ENCODE results near the gene CSGALNACT2.

The CSGALNACT2 gene

DNA sequence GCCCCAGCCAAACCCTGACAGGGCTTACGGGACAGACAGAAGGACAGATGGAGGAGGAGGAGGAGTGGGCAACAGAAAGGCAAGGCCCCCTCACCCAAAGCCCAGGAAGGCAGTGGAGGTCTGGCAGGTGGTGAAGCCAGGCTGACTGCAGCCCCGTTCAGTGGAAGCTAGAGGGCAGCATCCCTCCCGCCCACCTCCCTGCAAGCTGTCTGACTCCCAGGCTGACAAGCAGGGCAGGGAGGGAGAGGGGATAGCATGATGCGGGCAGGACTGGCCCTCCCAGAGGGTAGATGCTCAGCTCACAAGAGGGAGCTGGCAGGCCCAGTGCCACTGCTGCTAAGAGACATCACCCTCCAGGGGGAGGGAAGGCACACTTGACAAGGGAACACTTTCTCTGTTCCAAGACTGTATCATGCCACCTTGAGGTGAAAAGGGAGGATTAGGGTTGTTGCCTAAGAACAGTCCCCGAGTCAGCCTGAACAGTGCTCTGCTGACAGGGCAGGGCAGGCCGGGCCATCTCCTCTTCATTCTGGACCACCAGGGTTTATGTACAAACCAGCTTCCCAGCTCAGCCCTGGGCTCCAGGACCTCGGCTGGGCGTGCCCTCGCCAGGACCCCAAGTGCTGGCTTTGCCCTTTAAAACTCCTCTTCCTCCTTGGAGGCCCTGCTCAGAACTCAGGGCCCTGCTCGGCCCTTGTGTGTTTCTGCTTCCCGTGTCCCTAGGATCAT lies 66.9 kb downstream of the CSGALNACT2 start:
- Histone ChIP-seq H3K4me3 (IDR thresholded peaks at IDR 0.05; ENCODE audit: insufficient read depth, low read depth, low read length) (no peak overlapping the region), H3K4me1 (ENCODE audit: low read depth, poor library complexity, severe bottlenecking) (no peaks in the 10 kb centered on the region), H3K9ac (no peak overlapping the region), H2AFZ (ENCODE audit: low read depth) (peak overlapping the region; percentile 61), H3K4me2 (no peak overlapping the region), H3K27ac (no peak overlapping the region), H3K79me2 (ENCODE audit: insufficient read depth, low read depth) (no peaks in the 10 kb centered on the region), H3K27me3 (ENCODE audit: insufficient read depth, low read depth) (no peaks in the 10 kb centered on the region), H4K20me1 (ENCODE audit: insufficient read depth) (no peaks in the 10 kb centered on the region), H3K36me3 (ENCODE audit: insufficient read depth) (no peaks in the 10 kb centered on the region)
- TF ChIP-seq, protein P1, sequence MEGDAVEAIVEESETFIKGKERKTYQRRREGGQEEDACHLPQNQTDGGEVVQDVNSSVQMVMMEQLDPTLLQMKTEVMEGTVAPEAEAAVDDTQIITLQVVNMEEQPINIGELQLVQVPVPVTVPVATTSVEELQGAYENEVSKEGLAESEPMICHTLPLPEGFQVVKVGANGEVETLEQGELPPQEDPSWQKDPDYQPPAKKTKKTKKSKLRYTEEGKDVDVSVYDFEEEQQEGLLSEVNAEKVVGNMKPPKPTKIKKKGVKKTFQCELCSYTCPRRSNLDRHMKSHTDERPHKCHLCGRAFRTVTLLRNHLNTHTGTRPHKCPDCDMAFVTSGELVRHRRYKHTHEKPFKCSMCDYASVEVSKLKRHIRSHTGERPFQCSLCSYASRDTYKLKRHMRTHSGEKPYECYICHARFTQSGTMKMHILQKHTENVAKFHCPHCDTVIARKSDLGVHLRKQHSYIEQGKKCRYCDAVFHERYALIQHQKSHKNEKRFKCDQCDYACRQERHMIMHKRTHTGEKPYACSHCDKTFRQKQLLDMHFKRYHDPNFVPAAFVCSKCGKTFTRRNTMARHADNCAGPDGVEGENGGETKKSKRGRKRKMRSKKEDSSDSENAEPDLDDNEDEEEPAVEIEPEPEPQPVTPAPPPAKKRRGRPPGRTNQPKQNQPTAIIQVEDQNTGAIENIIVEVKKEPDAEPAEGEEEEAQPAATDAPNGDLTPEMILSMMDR (conservative IDR thresholded peaks at IDR 0.05; ENCODE audit: low read depth, low read length): peak; percentile 81

DNA sequence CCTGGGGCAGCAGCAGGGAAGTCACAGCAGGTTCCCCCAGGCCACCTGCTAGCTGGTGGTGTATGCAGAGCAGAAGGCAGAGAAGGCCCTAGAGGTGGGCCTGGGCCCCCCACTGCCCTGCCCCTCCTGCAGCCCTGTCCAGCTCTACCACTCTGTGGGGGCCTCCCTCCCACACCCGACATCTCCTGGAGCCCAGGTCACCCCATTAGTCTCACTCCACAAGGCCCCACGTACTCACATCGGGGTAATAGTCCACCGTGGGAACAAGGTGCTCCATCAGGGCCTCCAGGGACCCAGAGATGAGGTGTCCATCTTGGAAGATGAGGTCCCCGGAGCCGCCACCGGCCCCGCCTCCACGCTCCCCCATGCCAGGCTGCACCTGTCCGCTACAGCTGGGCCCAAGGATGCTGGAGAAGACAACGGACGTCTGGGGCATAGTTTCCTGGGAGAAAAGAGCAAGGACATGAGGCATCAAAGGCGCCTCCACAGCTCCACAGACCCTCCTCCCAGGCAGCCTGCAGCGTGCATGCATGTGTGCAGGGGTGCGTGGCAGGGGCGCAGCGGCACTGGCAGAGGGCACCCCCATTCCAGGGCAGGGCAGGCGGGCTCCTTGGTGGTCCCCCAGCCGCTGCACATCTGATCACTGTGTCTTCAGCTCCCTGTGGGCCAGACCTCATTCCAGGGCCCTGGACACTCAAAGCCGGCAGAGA lies 67.6 kb downstream of the CSGALNACT2 start:
- Histone ChIP-seq H3K4me2 (no peak overlapping the region), H2AFZ (ENCODE audit: low read depth) (no peak overlapping the region), H4K20me1 (ENCODE audit: insufficient read depth) (no peaks in the 10 kb centered on the region), H3K79me2 (ENCODE audit: insufficient read depth, low read depth) (no peaks in the 10 kb centered on the region), H3K27me3 (ENCODE audit: insufficient read depth, low read depth) (no peaks in the 10 kb centered on the region), H3K4me1 (ENCODE audit: low read depth, poor library complexity, severe bottlenecking) (no peaks in the 10 kb centered on the region), H3K9ac (no peak overlapping the region), H3K27ac (no peak overlapping the region), H3K36me3 (ENCODE audit: insufficient read depth) (no peaks in the 10 kb centered on the region), H3K4me3 (IDR thresholded peaks at IDR 0.05; ENCODE audit: insufficient read depth, low read depth, low read length) (no peak overlapping the region)
- TF ChIP-seq, protein P1 (conservative IDR thresholded peaks at IDR 0.05; ENCODE audit: low read depth, low read length): no peak

DNA sequence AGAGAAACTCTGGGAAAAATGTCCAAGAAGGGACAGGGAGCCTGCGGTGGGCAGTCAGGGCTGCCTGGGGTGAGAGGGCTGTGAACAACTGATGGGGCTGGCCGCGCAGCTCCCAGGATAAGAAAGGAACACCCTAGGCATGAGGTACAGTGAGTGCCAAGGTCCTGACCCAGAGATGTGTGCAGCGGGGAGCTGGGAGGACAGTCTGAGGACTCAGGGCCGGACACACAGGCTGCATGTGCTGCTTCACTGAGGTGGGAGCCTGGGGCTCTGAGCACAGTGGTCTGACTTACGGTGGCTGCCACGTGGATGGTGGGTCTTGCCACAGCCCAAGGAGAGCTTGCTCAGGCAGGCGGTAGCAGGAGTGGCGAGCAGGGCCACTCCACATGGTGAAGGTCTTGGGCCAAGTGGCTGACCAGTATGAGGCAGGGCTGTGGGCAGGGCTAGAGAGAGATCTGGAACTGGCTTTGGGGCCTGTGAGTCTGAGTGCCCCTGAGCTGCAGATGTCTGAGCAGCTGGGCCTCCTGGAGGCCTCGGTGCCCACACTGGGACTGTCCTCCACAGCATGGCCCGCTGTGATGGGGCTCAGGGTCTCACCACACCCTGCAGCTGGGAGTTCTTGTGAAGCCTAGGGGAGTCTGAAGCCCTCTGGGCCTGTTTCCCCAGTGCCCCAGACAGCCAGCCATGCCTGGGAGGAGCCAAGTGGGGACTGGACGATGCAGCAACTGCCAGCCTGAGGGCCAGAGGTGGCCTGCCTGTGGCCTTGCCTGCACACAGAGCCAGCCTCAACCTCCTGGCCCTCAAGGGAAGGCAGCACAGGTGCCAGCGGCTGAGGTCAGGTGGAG lies 68.4 kb downstream of the CSGALNACT2 start:
- H3K4me3 ChIP-seq (IDR thresholded peaks at IDR 0.05; ENCODE audit: insufficient read depth, low read depth, low read length): no peak overlapping the region
- TF ChIP-seq, protein P1 (conservative IDR thresholded peaks at IDR 0.05; ENCODE audit: low read depth, low read length): no peak
- no peaks in the 10 kb centered on the region for H3K27me3 ChIP-seq (ENCODE audit: insufficient read depth, low read depth)

DNA sequence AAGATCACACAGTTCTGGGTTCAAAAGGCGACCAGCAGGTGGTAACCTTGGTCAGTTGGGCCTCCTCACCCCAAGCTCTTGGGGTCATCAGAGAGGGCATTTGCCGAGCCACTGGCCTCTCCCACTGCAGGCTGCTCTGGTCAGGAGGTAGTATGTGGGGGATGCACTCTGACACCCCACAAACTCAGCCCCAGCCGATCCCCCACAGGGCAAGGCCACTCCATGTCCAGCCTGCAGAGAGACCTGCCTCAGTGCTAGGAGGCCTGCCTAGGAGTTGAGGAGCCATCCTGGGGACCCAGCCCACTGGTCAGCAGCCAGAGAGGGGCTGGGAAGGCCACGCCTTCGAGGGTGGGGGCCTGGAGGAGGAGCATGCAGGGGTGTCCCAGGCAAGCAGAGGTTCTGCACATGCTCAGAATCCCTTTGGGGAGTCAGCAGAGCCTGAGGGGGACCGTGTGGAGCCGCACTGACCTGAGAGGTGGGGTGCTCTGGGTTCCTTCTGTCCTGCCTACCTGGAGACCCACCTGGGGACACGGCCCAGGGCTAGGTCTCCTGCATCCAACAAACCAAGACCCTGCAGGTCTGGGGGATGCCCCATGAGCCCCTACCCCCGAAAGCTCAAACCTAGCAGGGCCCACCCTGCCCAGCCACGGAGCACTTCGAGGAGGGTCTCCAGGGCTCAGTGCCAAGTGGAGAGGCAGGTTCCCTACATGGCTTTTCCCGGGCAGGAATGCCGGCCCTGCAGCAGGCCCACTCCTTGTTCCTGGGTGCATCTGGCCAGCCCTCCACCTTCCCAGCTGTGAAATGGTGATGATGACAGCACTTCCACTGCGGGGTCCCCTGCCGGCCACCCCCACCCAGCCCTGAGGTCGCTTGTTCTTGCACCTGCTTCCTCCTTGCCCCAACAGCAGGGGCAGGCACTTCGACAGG lies 70.2 kb downstream of the CSGALNACT2 start:
- TF ChIP-seq, protein P1 (conservative IDR thresholded peaks at IDR 0.05; ENCODE audit: low read depth, low read length): no peak
- H3K4me3 ChIP-seq (IDR thresholded peaks at IDR 0.05; ENCODE audit: insufficient read depth, low read depth, low read length): no peak overlapping the region
- H3K36me3 ChIP-seq (ENCODE audit: insufficient read depth): no peaks in the 10 kb centered on the region
- no peaks in the 10 kb centered on the region for H3K79me2 ChIP-seq (ENCODE audit: insufficient read depth, low read depth)
- no peaks in the 10 kb centered on the region for H3K27me3 ChIP-seq (ENCODE audit: insufficient read depth, low read depth)
- H4K20me1 ChIP-seq (ENCODE audit: insufficient read depth): no peaks in the 10 kb centered on the region
- H3K4me2 ChIP-seq: no peak overlapping the region
- no peak overlapping the region for H3K9ac ChIP-seq
- no peaks in the 10 kb centered on the region for H3K4me1 ChIP-seq (ENCODE audit: low read depth, poor library complexity, severe bottlenecking)
- H2AFZ ChIP-seq (ENCODE audit: low read depth): no peak overlapping the region
- H3K27ac ChIP-seq: no peak overlapping the region

More for the DNA sequence above, 68.4 kb downstream of the CSGALNACT2 start:
- H3K9ac ChIP-seq: no peak overlapping the region
- H3K36me3 ChIP-seq (ENCODE audit: insufficient read depth): no peaks in the 10 kb centered on the region
- no peaks in the 10 kb centered on the region for H3K4me1 ChIP-seq (ENCODE audit: low read depth, poor library complexity, severe bottlenecking)
- H3K4me2 ChIP-seq: no peak overlapping the region
- no peaks in the 10 kb centered on the region for H4K20me1 ChIP-seq (ENCODE audit: insufficient read depth)
- H3K27ac ChIP-seq: no peak overlapping the region
- H2AFZ ChIP-seq (ENCODE audit: low read depth): no peak overlapping the region
- no peaks in the 10 kb centered on the region for H3K79me2 ChIP-seq (ENCODE audit: insufficient read depth, low read depth)
